B cell (primary cell): ENCODE results near the gene DCAF6. TPM values are rescaled to one million over a fixed set of nuclear protein-coding genes. Genes with fewer than 3 reads are reported as not detected.

Experiments
- ATAC-seq: fragments of 200-7000 bp; cut with Tn5 transposase; one replicate; pipeline ENCODE4 v1.10.0; 2021; ENCODE audit warnings: low read depth, mild to moderate bottlenecking, moderate number of reproducible peaks, moderate library complexity
- CTCF ChIA-PET: fragments of 350-600 bp; sonication (Branson Sonifier 250); formaldehyde crosslinking; loops from one replicate; lab custom pipeline; 2021; ENCODE audit warnings: antibody characterized with exemption, inconsistent platforms; lab: Charles Lee
- POLR2A ChIA-PET: fragments of 350-600 bp; sonication (Branson Sonifier 250); formaldehyde crosslinking; loops from one replicate; lab custom pipeline; 2021; ENCODE audit warnings: antibody characterized with exemption; lab: Charles Lee
- DNase-seq: peaks from one replicate; pipeline ENCODE4 v3.0.0; 2013
- H2AFZ ChIP-seq: 2 replicates; pipeline ENCODE4 v1.6.1; 2012; ENCODE audit warnings: mild to moderate bottlenecking, low read depth, low read length; ENCODE audit not compliant: insufficient read depth, poor library complexity, severe bottlenecking
- H3K27ac ChIP-seq, 2 donors: 1 replicate in 1 of 2; 2 replicates in 1 of 2; pipeline ENCODE4 v1.5.1; 2012 to 2013; ENCODE audit warnings: low read length in 2 of 2, mild to moderate bottlenecking in 2 of 2, moderate library complexity in 1 of 2
- H3K27me3 ChIP-seq, 4 experiments: fragments of 200-600 bp in 1 of 4; sonication (generic) in 1 of 4; replicated peaks in 1 of 4; 1 replicate in 2 of 4; 2 replicates in 2 of 4; pipeline versions ENCODE4 v1.6.1 to v1.7.0; 2013 to 2016; ENCODE audit warnings: low read length in 3 of 4, mild to moderate bottlenecking in 2 of 4, mixed read lengths in 1 of 4, moderate library complexity in 1 of 4; ENCODE audit not compliant: insufficient read depth in 4 of 4, control insufficient read depth in 3 of 4; ENCODE audit errors: control extremely low read depth in 1 of 4
- H3K36me3 ChIP-seq, 2 experiments: replicated peaks in 1 of 2; 1 replicate in 1 of 2; 2 replicates in 1 of 2; pipeline versions ENCODE4 v1.6.1 to v1.7.1; 2013; ENCODE audit warnings: low read length in 1 of 2; ENCODE audit not compliant: insufficient read depth in 2 of 2, control insufficient read depth in 1 of 2; ENCODE audit errors: control extremely low read depth in 1 of 2, extremely low read depth in 1 of 2
- H3K4me1 ChIP-seq, 2 donors: fragments of 200-600 bp in 1 of 2; sonication (generic) in 1 of 2; 1 replicate in 1 of 2; 2 replicates in 1 of 2; pipeline versions ENCODE4 v1.5.1 to v1.6.1; 2013 to 2017; ENCODE audit warnings: low read length in 2 of 2; ENCODE audit not compliant: control insufficient read depth in 2 of 2, insufficient read depth in 2 of 2
- H3K4me2 ChIP-seq: replicated peaks from 2 replicates; pipeline ENCODE3; 2012; ENCODE audit warnings: mild to moderate bottlenecking, low read depth, low read length; ENCODE audit not compliant: poor library complexity, severe bottlenecking
- H3K4me3 ChIP-seq, 5 experiments: fragments of 200-600 bp in 1 of 5; sonication (generic) in 1 of 5; 1 replicate in 3 of 5; 2 replicates in 2 of 5; pipeline versions ENCODE4 v1.5.1 to v1.7.0; 2011 to 2016; ENCODE audit warnings: low read length in 4 of 5, mild to moderate bottlenecking in 4 of 5, low read depth in 2 of 5, control low read depth in 1 of 5, moderate library complexity in 1 of 5; ENCODE audit not compliant: insufficient read depth in 1 of 5; ENCODE audit errors: control extremely low read depth in 1 of 5, extremely low read depth in 1 of 5
- H3K79me2 ChIP-seq: fragments of 200-600 bp; sonication (generic); one replicate; pipeline ENCODE4 v1.6.0; 2016; ENCODE audit warnings: low read length; ENCODE audit not compliant: control insufficient read depth, insufficient read depth
- H3K9ac ChIP-seq: fragments of 200-600 bp; sonication (generic); 2 replicates; pipeline ENCODE4 v1.6.1; 2017; ENCODE audit warnings: mild to moderate bottlenecking, low read length, moderate library complexity
- H3K9me3 ChIP-seq, 3 donors: one replicate each; pipeline versions ENCODE4 v1.6.1 to v1.7.1; 2013; ENCODE audit warnings: low read length in 2 of 3; ENCODE audit not compliant: control insufficient read depth in 2 of 3, insufficient read depth in 1 of 3; ENCODE audit errors: control extremely low read depth in 1 of 3
- H4K20me1 ChIP-seq: 2 replicates; pipeline ENCODE4 v1.6.0; 2012; ENCODE audit warnings: mild to moderate bottlenecking, low read length; ENCODE audit not compliant: insufficient read depth, control insufficient read depth, poor library complexity, severe bottlenecking
- H3K27ac Mint-ChIP-seq: one replicate; pipeline ENCODE4 v1.8.0; 2021; ENCODE audit warnings: mixed read lengths
- H3K27me3 Mint-ChIP-seq: one replicate; pipeline ENCODE4 v1.8.0; 2021; ENCODE audit warnings: mixed read lengths
- H3K4me1 Mint-ChIP-seq: one replicate; pipeline ENCODE4 v1.8.0; 2021; ENCODE audit warnings: mixed read lengths
- H3K4me3 Mint-ChIP-seq: one replicate; pipeline ENCODE4 v1.8.0; 2021; ENCODE audit warnings: mixed read lengths
- H3K9me3 Mint-ChIP-seq: one replicate; pipeline ENCODE4 v1.8.0; 2022; ENCODE audit warnings: mixed read lengths; ENCODE audit not compliant: insufficient read depth
- CTCF ChIP-seq: fragments of 200-600 bp; IDR thresholded peaks from one replicate; pipeline ENCODE4 v1.8.0; 2022; ENCODE audit warnings: antibody characterized with exemption, mild to moderate bottlenecking
- EZH2 ChIP-seq: IDR thresholded peaks from 2 replicates; pipeline ENCODE4 v1.6.1; 2012; ENCODE audit warnings: borderline replicate concordance, low read depth, mild to moderate bottlenecking, moderate library complexity, low read length; ENCODE audit not compliant: insufficient read depth, poor library complexity, severe bottlenecking
- WGBS: methylation state at CpG from one replicate; pipeline ENCODE4 v1.1.5; 2013; ENCODE audit warnings: missing lambda C conversion rate; ENCODE audit not compliant: insufficient coverage; 5-methylcytosine and 5-hydroxymethylcytosine counted together
- intact Hi-C: fragments of 100-400 bp; cut with micrococcal nuclease; formaldehyde crosslinking; loops from one replicate; pipeline ENCODE4 v1.10.0; 2022
- polyA plus RNA-seq: library from polyadenylated mRNA; depleted of rRNA; stranded (reverse); fragments of >200 nt; gene quantifications from 2 replicates; pipeline ENCODE4 v1.2.3, GENCODE V29; 2012
- total RNA-seq, 2 donors: library from RNA; stranded (reverse); fragments of 120-200 nt in 1 of 2; gene quantifications; 1 replicate in 1 of 2; 2 replicates in 1 of 2; pipeline versions ENCODE4 v1.2.3 to v1.2.4, GENCODE V29; 2013 to 2022

The DCAF6 gene
- total and polyA plus RNA-seq, 2 donors (not counting 1 experiment from before 2014, with no cell fraction given): 17.5 to 40.4 TPM

DNA sequence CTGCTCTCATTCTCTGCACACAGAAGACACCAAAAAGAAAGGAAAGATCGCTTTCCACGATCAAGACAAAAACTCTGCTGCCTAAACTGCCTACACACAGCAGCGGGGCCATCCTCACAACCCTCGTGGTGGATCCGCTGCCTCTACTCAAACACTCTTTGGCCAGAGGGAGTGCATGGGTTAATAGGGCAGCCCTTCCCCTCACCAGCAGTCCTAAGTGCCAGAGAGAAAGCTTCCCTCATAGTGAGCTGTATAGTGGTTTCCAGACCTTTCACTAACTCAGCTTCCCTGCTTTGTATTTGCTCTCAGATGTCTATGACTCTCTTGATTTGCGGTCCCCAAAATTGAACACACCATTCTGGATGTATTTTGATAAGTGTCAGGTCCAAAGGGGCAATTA lies 169.4 kb downstream of the DCAF6 start:
- no peaks in the 10 kb centered on the region for H3K4me1 Mint-ChIP-seq
- H3K27me3 Mint-ChIP-seq: peaks cover 15% of the 10 kb centered on the region
- no peak overlapping the region for H3K27ac ChIP-seq
- intact Hi-C loops: no loop called here
- H2AFZ ChIP-seq: no peak overlapping the region
- CTCF ChIA-PET: no interaction called here
- no peak for TF ChIP-seq EZH2
- TF ChIP-seq CTCF: no peak
- no peaks in the 10 kb centered on the region for H3K79me2 ChIP-seq
- no peak overlapping the region for H3K9ac ChIP-seq
- H3K27ac Mint-ChIP-seq: no peak overlapping the region
- H3K4me3 Mint-ChIP-seq: no peak overlapping the region
- H3K27me3 ChIP-seq: peaks cover 0 to 11% (median 2%) of the 10 kb centered on the region in 4 experiments
- H3K4me2 ChIP-seq: no peak overlapping the region
- H3K4me1 ChIP-seq: no peaks in the 10 kb centered on the region
- no peak for DNase-seq
- POLR2A ChIA-PET: no interaction called here
- no CpG with 5 or more reads among the region's 6 CpGs for WGBS
- no peak for ATAC-seq
- H3K4me3 ChIP-seq: no peak overlapping the region
- H3K9me3 ChIP-seq: no peaks in the 10 kb centered on the region
- H3K36me3 ChIP-seq: no peaks in the 10 kb centered on the region
- no peaks in the 10 kb centered on the region for H4K20me1 ChIP-seq
- H3K9me3 Mint-ChIP-seq: no peaks in the 10 kb centered on the region

DNA sequence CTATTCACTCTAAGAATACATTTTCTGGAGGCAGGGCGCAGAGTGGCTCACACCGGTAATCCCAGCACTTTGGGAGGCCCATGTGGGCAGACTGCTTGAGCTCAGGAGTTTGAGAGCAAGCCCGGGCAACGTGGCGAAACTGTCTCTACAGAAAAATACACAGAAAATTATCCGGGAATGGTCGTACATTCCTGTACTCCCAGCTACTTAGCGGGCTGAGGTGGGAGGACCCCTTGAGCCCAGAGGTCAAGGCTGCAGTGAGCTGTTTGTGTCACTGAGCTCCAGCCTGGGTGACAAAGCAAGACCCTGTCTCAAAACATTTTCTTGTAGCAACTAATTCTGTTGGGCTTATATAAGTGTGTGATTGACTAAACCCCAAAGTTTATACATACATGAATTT lies 169.8 kb downstream of the DCAF6 start:
- Histone ChIP-seq H3K79me2 (no peaks in the 10 kb centered on the region), H3K9me3 (no peaks in the 10 kb centered on the region), H3K9ac (no peak overlapping the region), H3K4me1 (no peaks in the 10 kb centered on the region), H3K36me3 (no peaks in the 10 kb centered on the region), H3K27ac (no peak overlapping the region), H3K4me3 (no peak overlapping the region), H2AFZ (no peak overlapping the region), H4K20me1 (no peaks in the 10 kb centered on the region), H3K4me2 (no peak overlapping the region), H3K27me3 (peaks cover 0 to 11% (median 2%) of the 10 kb centered on the region in 4 experiments)
- no peaks in the 10 kb centered on the region for H3K9me3 Mint-ChIP-seq
- no peak overlapping the region for H3K27ac Mint-ChIP-seq
- ChIA-PET CTCF (interaction anchor here (0.9 kb wide), 1 partner anchor 9 kb away, joined by 3 read pairs; no protein-coding TSS in a partner anchor), POLR2A (no interaction called here)
- no peaks in the 10 kb centered on the region for H3K4me1 Mint-ChIP-seq
- WGBS: 95% methylated on average over 8 of the region's 8 CpGs
- intact Hi-C loops: no loop called here
- ATAC-seq (no peak), DNase-seq (no peak)
- H3K27me3 Mint-ChIP-seq: peaks cover 15% of the 10 kb centered on the region
- H3K4me3 Mint-ChIP-seq: no peak overlapping the region
- TF ChIP-seq CTCF (no peak), EZH2 (no peak)
